ENCODE data around the gene MAML3.

DNA sequence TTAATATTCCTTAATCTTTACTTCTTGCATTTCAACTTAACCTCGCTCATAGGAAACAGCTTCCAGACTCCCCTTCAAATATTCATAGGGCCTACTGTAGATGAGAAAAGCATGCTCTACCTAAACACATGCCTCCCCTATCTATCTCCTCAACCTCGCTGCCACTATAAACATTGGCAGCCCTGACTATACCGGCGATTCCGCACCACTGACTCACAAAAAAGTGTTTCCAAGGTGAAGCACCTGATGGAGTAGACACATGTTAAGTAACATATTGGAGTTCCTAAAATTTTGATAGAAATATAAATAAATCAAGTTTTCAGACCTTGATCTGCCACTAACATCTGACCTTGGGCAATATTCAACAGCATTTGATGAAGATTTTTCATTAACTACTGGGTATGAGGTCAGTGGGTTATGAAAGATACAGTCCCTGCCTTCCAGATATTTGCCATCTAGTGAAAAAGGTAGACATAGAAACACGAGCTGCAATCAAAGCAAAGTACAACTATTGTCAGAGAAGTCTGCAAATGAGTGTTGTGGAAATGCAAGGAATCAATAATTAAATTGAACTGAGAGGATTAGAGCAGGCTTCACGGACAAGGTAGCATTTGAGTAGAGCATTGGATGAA lies 184.2 kb downstream of the MAML3 start:
- TF ChIP-seq POLR2A (IDR thresholded peaks at IDR 0.05) = no peak
- TF ChIP-seq, protein P1, sequence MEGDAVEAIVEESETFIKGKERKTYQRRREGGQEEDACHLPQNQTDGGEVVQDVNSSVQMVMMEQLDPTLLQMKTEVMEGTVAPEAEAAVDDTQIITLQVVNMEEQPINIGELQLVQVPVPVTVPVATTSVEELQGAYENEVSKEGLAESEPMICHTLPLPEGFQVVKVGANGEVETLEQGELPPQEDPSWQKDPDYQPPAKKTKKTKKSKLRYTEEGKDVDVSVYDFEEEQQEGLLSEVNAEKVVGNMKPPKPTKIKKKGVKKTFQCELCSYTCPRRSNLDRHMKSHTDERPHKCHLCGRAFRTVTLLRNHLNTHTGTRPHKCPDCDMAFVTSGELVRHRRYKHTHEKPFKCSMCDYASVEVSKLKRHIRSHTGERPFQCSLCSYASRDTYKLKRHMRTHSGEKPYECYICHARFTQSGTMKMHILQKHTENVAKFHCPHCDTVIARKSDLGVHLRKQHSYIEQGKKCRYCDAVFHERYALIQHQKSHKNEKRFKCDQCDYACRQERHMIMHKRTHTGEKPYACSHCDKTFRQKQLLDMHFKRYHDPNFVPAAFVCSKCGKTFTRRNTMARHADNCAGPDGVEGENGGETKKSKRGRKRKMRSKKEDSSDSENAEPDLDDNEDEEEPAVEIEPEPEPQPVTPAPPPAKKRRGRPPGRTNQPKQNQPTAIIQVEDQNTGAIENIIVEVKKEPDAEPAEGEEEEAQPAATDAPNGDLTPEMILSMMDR (IDR thresholded peaks at IDR 0.05) = no peak
- no peak for TF ChIP-seq EP300 (IDR thresholded peaks at IDR 0.05)

Measured in suprapubic skin (tissue), 3 donors.